HG03342 (cell line): ENCODE results near the gene LRCH1.

ENCODE experiments used
- ATAC-seq: cut with Tn5 transposase; IDR thresholded peaks from one replicate; pipeline ENCODE4 v1.9.1; 2021; ENCODE audit warnings: mild to moderate bottlenecking, moderate library complexity; ENCODE audit not compliant: unreplicated experiment

LRCH1 gene

GRCh38 chr13:46587807-46588418 is 34.9 kb downstream of the LRCH1 start:
- ATAC-seq = peak; percentile 60

GRCh38 chr13:46592385-46592784 is 39.4 kb downstream of the LRCH1 start:
- ATAC-seq = no peak

- ATAC-seq = peak; percentile 52
These were observed 40.4 kb downstream of the LRCH1 start for GRCh38 chr13:46593398-46593797.

- no peak for ATAC-seq
These were observed 41.6 kb downstream of the LRCH1 start for GRCh38 chr13:46594374-46595078.

GRCh38 chr13:46595136-46595884 is 42.3 kb downstream of the LRCH1 start:
- peak; percentile 36 for ATAC-seq

GRCh38 chr13:46595885-46596275 is 42.9 kb downstream of the LRCH1 start:
- ATAC-seq = no peak

- no peak for ATAC-seq
These were observed 43.5 kb downstream of the LRCH1 start for GRCh38 chr13:46596466-46596865.

- ATAC-seq = peak; percentile 42
These were observed 45.3 kb downstream of the LRCH1 start for GRCh38 chr13:46598140-46598819.

- ATAC-seq = peak; percentile 44
These were observed 45.8 kb downstream of the LRCH1 start for GRCh38 chr13:46598820-46599180.

- ATAC-seq = no peak
These were observed 48.0 kb downstream of the LRCH1 start for GRCh38 chr13:46600943-46601311.

- ATAC-seq = no peak
These were observed 49.6 kb downstream of the LRCH1 start for GRCh38 chr13:46602531-46602930.

GRCh38 chr13:46603165-46603603 is 50.2 kb downstream of the LRCH1 start:
- no peak for ATAC-seq

GRCh38 chr13:46604226-46604990 is 51.4 kb downstream of the LRCH1 start:
- ATAC-seq = no peak

GRCh38 chr13:46605076-46605824 is 52.3 kb downstream of the LRCH1 start:
- no peak for ATAC-seq

- peak; percentile 35 for ATAC-seq
These were observed 53.0 kb downstream of the LRCH1 start for GRCh38 chr13:46605825-46606554.

- ATAC-seq = no peak
These were observed 54.0 kb downstream of the LRCH1 start for GRCh38 chr13:46606970-46607369.

GRCh38 chr13:46607768-46608564 is 55.0 kb downstream of the LRCH1 start:
- no peak for ATAC-seq

- ATAC-seq = no peak
These were observed 56.1 kb downstream of the LRCH1 start for GRCh38 chr13:46609052-46609451.

- no peak for ATAC-seq
These were observed 56.8 kb downstream of the LRCH1 start for GRCh38 chr13:46609726-46610125.
